DMS153 treated with DMSO at 0.1 percent for 48 hours (cell line): ENCODE data around the gene MEF2D.

Experiments
- DNase-seq: peaks from one replicate; lab custom pipeline; 2025; ENCODE audit not compliant: unreplicated experiment; lab: John Stamatoyannopoulos, UW

MEF2D gene

GRCh38 chr1:156489166-156489934 is 11.2 kb downstream of the MEF2D start:
- no peak for DNase-seq

- no peak for DNase-seq
Observed at GRCh38 chr1:156488566-156489165, 11.9 kb downstream of the MEF2D start.

GRCh38 chr1:156487862-156488261 is 12.7 kb downstream of the MEF2D start:
- no peak for DNase-seq

- DNase-seq: no peak
Observed at GRCh38 chr1:156486421-156487344, 13.9 kb downstream of the MEF2D start.

GRCh38 chr1:156485984-156486383 is 14.6 kb downstream of the MEF2D start:
- DNase-seq: no peak

GRCh38 chr1:156484480-156485058 is 16.0 kb downstream of the MEF2D start:
- DNase-seq: no peak

GRCh38 chr1:156483397-156483796 is 17.2 kb downstream of the MEF2D start:
- no peak for DNase-seq

GRCh38 chr1:156482276-156482675 is 18.3 kb downstream of the MEF2D start:
- no peak for DNase-seq

- DNase-seq: no peak
Observed at GRCh38 chr1:156481527-156481926, 19.0 kb downstream of the MEF2D start.

GRCh38 chr1:156480411-156481192 is 20.0 kb downstream of the MEF2D start:
- DNase-seq: no peak

GRCh38 chr1:156480016-156480370 is 20.6 kb downstream of the MEF2D start:
- DNase-seq: no peak

- no peak for DNase-seq
Observed at GRCh38 chr1:156479093-156480015, 21.2 kb downstream of the MEF2D start.

GRCh38 chr1:156478250-156478627 is 22.3 kb downstream of the MEF2D start:
- DNase-seq: no peak

- DNase-seq: no peak
Observed at GRCh38 chr1:156477526-156478249, 22.9 kb downstream of the MEF2D start.

- DNase-seq: no peak
Observed at GRCh38 chr1:156476501-156477298, 23.9 kb downstream of the MEF2D start.

- no peak for DNase-seq
Observed at GRCh38 chr1:156475568-156476500, 24.7 kb downstream of the MEF2D start.

GRCh38 chr1:156474966-156475365 is 25.6 kb downstream of the MEF2D start:
- DNase-seq: no peak
